WTC11 (cell line): Measurements from ENCODE around the gene UGT1A7.

Experiments
- CTCF ChIP-seq: fragments of 200-600 bp; IDR thresholded peaks from 2 replicates; pipeline ENCODE4 v1.8.0; 2022; ENCODE audit warnings: antibody characterized with exemption
- ESRRA ChIP-seq: sonication (generic); formaldehyde crosslinking; IDR thresholded peaks from 2 replicates; pipeline ENCODE4 v1.8.1; 2022; ENCODE audit warnings: mild to moderate bottlenecking, missing genetic modification reagents, borderline replicate concordance
- FOXP1 ChIP-seq: sonication (generic); formaldehyde crosslinking; IDR thresholded peaks from 2 replicates; pipeline ENCODE4 v1.8.0; 2022; ENCODE audit warnings: missing genetic modification reagents, mild to moderate bottlenecking, moderate library complexity, borderline replicate concordance
- KAT7 ChIP-seq: sonication (generic); formaldehyde crosslinking; IDR thresholded peaks from 2 replicates; pipeline ENCODE4 v1.8.1; 2023; ENCODE audit warnings: missing genetic modification reagents, mild to moderate bottlenecking, borderline replicate concordance
- MAX ChIP-seq: sonication (generic); formaldehyde crosslinking; IDR thresholded peaks from 2 replicates; pipeline ENCODE4 v1.8.0; 2022; ENCODE audit warnings: mild to moderate bottlenecking, missing genetic modification reagents
- NFYB ChIP-seq: sonication (generic); formaldehyde crosslinking; conservative IDR thresholded peaks from 2 replicates; pipeline ENCODE4 v1.8.0; 2022; ENCODE audit warnings: low read depth, missing genetic modification reagents
- NR1H2 ChIP-seq: sonication (generic); formaldehyde crosslinking; IDR thresholded peaks from 2 replicates; pipeline ENCODE4 v1.9.0; 2021; ENCODE audit warnings: mild to moderate bottlenecking, moderate library complexity, missing genetic modification reagents
- NR3C1 ChIP-seq: sonication (generic); formaldehyde crosslinking; conservative IDR thresholded peaks from 2 replicates; pipeline ENCODE4 v1.8.1; 2023; ENCODE audit warnings: low read depth, mild to moderate bottlenecking, missing genetic modification reagents
- SP1 ChIP-seq: sonication (generic); formaldehyde crosslinking; conservative IDR thresholded peaks from 2 replicates; pipeline ENCODE4 v1.8.1; 2022; ENCODE audit warnings: missing genetic modification reagents
- TP53 ChIP-seq: sonication (generic); formaldehyde crosslinking; IDR thresholded peaks from 2 replicates; pipeline ENCODE4 v1.8.1; 2023; ENCODE audit warnings: mild to moderate bottlenecking, missing genetic modification reagents
- ZBTB43 ChIP-seq: sonication (generic); formaldehyde crosslinking; IDR thresholded peaks from 2 replicates; pipeline ENCODE4 v1.8.1; 2023; ENCODE audit warnings: mild to moderate bottlenecking, missing genetic modification reagents
- ZNF263 ChIP-seq: sonication (generic); formaldehyde crosslinking; IDR thresholded peaks from 2 replicates; pipeline ENCODE4 v1.8.1; 2022; ENCODE audit warnings: low read depth, mild to moderate bottlenecking, moderate library complexity, missing genetic modification reagents
- ZNF512 ChIP-seq: sonication (generic); formaldehyde crosslinking; IDR thresholded peaks from 2 replicates; pipeline ENCODE4 v1.8.1; 2022; ENCODE audit warnings: missing genetic modification reagents, borderline replicate concordance

- TF ChIP-seq ZNF263 (no peak), ZBTB43 (CRISPR knock-in tag) (no peak), ESRRA (CRISPR knock-in tag) (no peak), CTCF (no peak), SP1 (no peak), NR3C1 (CRISPR knock-in tag) (no peak), MAX (CRISPR knock-in tag) (no peak), NR1H2 (CRISPR knock-in tag) (no peak), ZNF512 (CRISPR knock-in tag) (no peak), NFYB (CRISPR knock-in tag) (no peak), TP53 (CRISPR knock-in tag) (no peak), FOXP1 (no peak), KAT7 (CRISPR knock-in tag) (no peak)
Observed at GRCh38 chr2:233743464-233744259, 62.0 kb downstream of the UGT1A7 start.
